Naive thymus-derived CD4-positive, alpha-beta T cell (primary cell): Measurements from ENCODE around the gene MICAL2. TPM values are rescaled to one million over a fixed set of nuclear protein-coding genes. Genes with fewer than 3 reads are reported as not detected.

Source experiments
- ATAC-seq: fragments of 150-1000 bp; cut with Tn5 transposase; 2 replicates; pipeline ENCODE4 v1.10.0; 2021; ENCODE audit warnings: mild to moderate bottlenecking, moderate library complexity
- CTCF ChIA-PET: fragments of 350-600 bp; sonication (Branson Sonifier 250); formaldehyde crosslinking; loops from one replicate; lab custom pipeline; 2021; ENCODE audit warnings: antibody characterized with exemption; lab: Charles Lee
- POLR2A ChIA-PET: fragments of 350-600 bp; sonication (Branson Sonifier 250); formaldehyde crosslinking; loops from one replicate; lab custom pipeline; 2021; ENCODE audit warnings: antibody characterized with exemption, inconsistent platforms; lab: Charles Lee
- DNase-seq, 9 donors: peaks; one replicate each; pipeline versions ENCODE4 v3.0.0 to v3.0.0-alpha.2; 2020 to 2022; ENCODE audit warnings: mixed read lengths in 1 of 9
- H3K27ac ChIP-seq: one replicate; pipeline ENCODE4 v1.7.0; 2013; ENCODE audit warnings: mild to moderate bottlenecking, low read depth, low read length, moderate library complexity
- H3K27me3 ChIP-seq, 2 donors: one replicate each; pipeline ENCODE4 v1.7.0; 2013; ENCODE audit warnings: low read length in 2 of 2, mild to moderate bottlenecking in 2 of 2, moderate library complexity in 2 of 2; ENCODE audit not compliant: control insufficient read depth in 2 of 2, insufficient read depth in 2 of 2
- H3K36me3 ChIP-seq, 3 experiments: 1 replicate in 2 of 3; 2 replicates in 1 of 3; pipeline ENCODE4 v1.7.0; 2013; ENCODE audit warnings: low read length in 3 of 3, mild to moderate bottlenecking in 3 of 3, moderate library complexity in 1 of 3; ENCODE audit not compliant: insufficient read depth in 3 of 3, control insufficient read depth in 2 of 3
- H3K4me1 ChIP-seq, 2 donors: one replicate each; pipeline ENCODE4 v1.7.0; 2013; ENCODE audit warnings: low read length in 2 of 2, mild to moderate bottlenecking in 2 of 2, moderate library complexity in 1 of 2; ENCODE audit not compliant: control insufficient read depth in 2 of 2, insufficient read depth in 2 of 2
- H3K4me3 ChIP-seq: 2 replicates; pipeline ENCODE4 v1.7.0; 2013; ENCODE audit warnings: mild to moderate bottlenecking, low read length
- H3K9me3 ChIP-seq, 3 experiments: 1 replicate in 2 of 3; 2 replicates in 1 of 3; pipeline ENCODE4 v1.7.0; 2013; ENCODE audit warnings: low read length in 3 of 3; ENCODE audit not compliant: control insufficient read depth in 2 of 3
- H3K27ac Mint-ChIP-seq, 9 donors: one replicate each; pipeline ENCODE4 v1.8.0; 2020 to 2022; ENCODE audit warnings: mixed read lengths in 9 of 9, mild to moderate bottlenecking in 8 of 9, moderate library complexity in 5 of 9, inconsistent platforms in 2 of 9
- H3K27me3 Mint-ChIP-seq, 5 donors: one replicate each; pipeline ENCODE4 v1.8.0; 2021 to 2022; ENCODE audit warnings: mixed read lengths in 5 of 5, mild to moderate bottlenecking in 1 of 5
- H3K36me3 Mint-ChIP-seq, 5 donors: one replicate each; pipeline ENCODE4 v1.8.0; 2020 to 2022; ENCODE audit warnings: mixed read lengths in 5 of 5, mild to moderate bottlenecking in 3 of 5, inconsistent platforms in 1 of 5
- H3K4me1 Mint-ChIP-seq, 7 donors: one replicate each; pipeline ENCODE4 v1.8.0; 2020 to 2022; ENCODE audit warnings: mixed read lengths in 7 of 7, mild to moderate bottlenecking in 3 of 7, inconsistent platforms in 1 of 7
- H3K4me3 Mint-ChIP-seq, 10 donors: one replicate each; pipeline ENCODE4 v1.8.0; 2020 to 2022; ENCODE audit warnings: mild to moderate bottlenecking in 10 of 10, mixed read lengths in 10 of 10, moderate library complexity in 6 of 10, inconsistent platforms in 2 of 10
- H3K9me3 Mint-ChIP-seq, 11 donors: one replicate each; pipeline ENCODE4 v1.8.0; 2020 to 2022; ENCODE audit warnings: mixed read lengths in 11 of 11, mild to moderate bottlenecking in 4 of 11, inconsistent platforms in 1 of 11, moderate library complexity in 1 of 11
- intact Hi-C, 2 donors: fragments of 100-400 bp; cut with micrococcal nuclease; formaldehyde crosslinking; loops; one replicate each; pipeline ENCODE4 v1.15.1; 2023
- polyA plus RNA-seq, 2 donors: library from polyadenylated mRNA; unstranded; fragments of 300-500 nt; fragmentation: Illumina TruSeq; gene quantifications; one replicate each; pipeline ENCODE4 v1.2.3, GENCODE V29; 2021
- total RNA-seq, 6 experiments: library from RNA in 5 of 6; stranded (reverse) in 5 of 6; gene quantifications; 1 replicate in 5 of 6; 2 replicates in 1 of 6; pipeline ENCODE4 v1.2.3 and lab custom pipeline; 2021 to 2026

Gene MICAL2
- total and polyA plus RNA-seq, 7 experiments from 2014 or later = 1.1 to 112 (median 7.6) TPM

DNA sequence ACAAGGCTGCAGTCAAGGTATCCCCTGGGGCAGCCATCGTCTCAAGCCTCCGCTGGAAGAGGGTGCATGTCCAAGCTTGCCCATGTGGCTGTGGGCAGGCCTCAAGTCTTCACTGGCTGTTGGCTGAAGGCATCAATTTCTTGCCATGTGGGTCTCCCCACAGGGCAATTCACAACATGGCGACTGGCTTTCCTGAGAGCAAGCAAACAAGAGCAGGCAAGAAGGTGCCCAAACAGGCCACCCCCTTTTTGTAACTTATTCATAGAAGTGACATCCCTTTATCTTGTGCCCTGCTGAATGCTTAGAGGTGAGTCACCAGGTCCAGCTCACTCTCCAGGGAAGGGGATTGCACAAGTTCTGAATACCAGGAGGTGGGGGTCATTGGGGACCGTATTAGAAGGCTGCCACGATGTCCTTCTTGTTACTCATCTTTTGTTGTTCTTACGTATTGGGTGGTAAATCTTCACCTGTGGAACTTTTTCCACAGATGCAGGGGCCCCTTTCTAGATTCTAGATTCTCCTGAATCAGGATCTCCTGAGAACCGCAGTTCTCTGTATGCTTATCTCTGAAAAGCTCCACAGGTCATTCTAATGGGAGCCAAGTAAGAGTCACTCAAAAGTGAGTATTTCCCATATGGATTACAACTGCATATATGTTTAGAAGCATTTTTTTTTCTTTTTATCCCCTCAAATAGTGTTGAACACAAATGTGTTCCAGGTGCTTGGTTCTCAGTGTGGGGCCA is 44.2 kb upstream of the MICAL2 start:
- H3K27ac Mint-ChIP-seq = no peak overlapping the region
- peaks cover 0 to 9% (median 0%) of the 10 kb centered on the region in 11 donors for H3K9me3 Mint-ChIP-seq
- no peak overlapping the region for H3K4me3 ChIP-seq
- H3K4me1 ChIP-seq = peaks cover 0 to 1% of the 10 kb centered on the region in 2 donors
- H3K4me1 Mint-ChIP-seq = peaks cover 0 to 7% (median 0%) of the 10 kb centered on the region in 7 donors
- H3K9me3 ChIP-seq = no peaks in the 10 kb centered on the region
- H3K27me3 ChIP-seq = no peaks in the 10 kb centered on the region
- ATAC-seq (no peak), DNase-seq (no peak)
- ChIA-PET CTCF (no interaction called here), POLR2A (interaction anchor here (0.6 kb wide), 1 partner anchor 58 kb away, joined by 3 read pairs; no protein-coding TSS in a partner anchor)
- H3K36me3 Mint-ChIP-seq = peaks cover 0 to 6% (median 0%) of the 10 kb centered on the region in 5 donors
- intact Hi-C loops = no loop called here
- H3K27ac ChIP-seq = no peak overlapping the region
- H3K36me3 ChIP-seq = no peaks in the 10 kb centered on the region
- no peak overlapping the region for H3K4me3 Mint-ChIP-seq
- peaks cover 0 to 8% (median 2%) of the 10 kb centered on the region in 5 donors for H3K27me3 Mint-ChIP-seq

DNA sequence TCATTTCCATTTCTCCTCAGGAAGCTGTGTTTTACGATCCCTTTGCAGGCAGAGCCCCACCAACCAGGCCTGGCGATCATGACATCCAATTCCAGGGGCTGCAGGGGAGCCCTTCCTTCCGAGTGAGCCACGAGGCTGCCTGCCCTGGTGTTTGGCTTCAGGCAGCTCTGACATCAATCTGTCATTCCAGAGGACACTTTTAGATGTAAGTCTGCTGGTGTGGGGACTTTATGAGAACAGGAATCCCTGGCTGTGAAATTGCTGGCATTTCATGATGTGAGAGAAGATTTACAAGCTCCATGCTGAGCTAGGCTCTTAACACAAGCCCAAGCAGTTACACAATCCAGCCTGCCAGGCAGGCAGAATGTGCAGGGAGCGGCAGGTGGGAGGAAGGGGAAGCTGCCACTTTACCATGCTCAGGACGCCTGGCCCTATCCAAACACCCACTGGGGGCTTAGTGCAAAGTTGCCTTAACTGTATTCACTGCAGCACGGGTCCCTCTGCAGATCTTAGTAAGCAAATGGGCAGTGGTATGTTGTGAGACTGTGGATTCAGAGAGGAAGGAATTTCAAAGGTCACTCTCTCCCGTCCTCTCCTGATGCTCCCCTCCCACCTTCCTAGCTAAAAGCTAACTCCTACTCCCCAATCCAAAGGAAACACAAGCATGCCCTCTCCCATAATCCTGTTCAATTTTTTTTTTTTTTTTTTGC is 43.4 kb upstream of the MICAL2 start:
- Histone ChIP-seq H3K27me3 (no peaks in the 10 kb centered on the region), H3K36me3 (no peaks in the 10 kb centered on the region), H3K4me3 (no peak overlapping the region), H3K9me3 (no peaks in the 10 kb centered on the region), H3K27ac (no peak overlapping the region), H3K4me1 (peaks cover 0 to 4% of the 10 kb centered on the region in 2 donors)
- peaks cover 0 to 6% (median 0%) of the 10 kb centered on the region in 5 donors for H3K36me3 Mint-ChIP-seq
- peaks cover 0 to 9% (median 0%) of the 10 kb centered on the region in 11 donors for H3K9me3 Mint-ChIP-seq
- POLR2A ChIA-PET = no interaction called here
- peak; percentile 20 for ATAC-seq
- no peak overlapping the region for H3K4me3 Mint-ChIP-seq
- DNase-seq = no peak
- CTCF ChIA-PET = no interaction called here
- H3K27ac Mint-ChIP-seq = no peak overlapping the region
- peaks cover 0 to 8% (median 2%) of the 10 kb centered on the region in 5 donors for H3K27me3 Mint-ChIP-seq
- peaks cover 0 to 13% (median 0%) of the 10 kb centered on the region in 7 donors for H3K4me1 Mint-ChIP-seq
- intact Hi-C loops = no loop called here

DNA sequence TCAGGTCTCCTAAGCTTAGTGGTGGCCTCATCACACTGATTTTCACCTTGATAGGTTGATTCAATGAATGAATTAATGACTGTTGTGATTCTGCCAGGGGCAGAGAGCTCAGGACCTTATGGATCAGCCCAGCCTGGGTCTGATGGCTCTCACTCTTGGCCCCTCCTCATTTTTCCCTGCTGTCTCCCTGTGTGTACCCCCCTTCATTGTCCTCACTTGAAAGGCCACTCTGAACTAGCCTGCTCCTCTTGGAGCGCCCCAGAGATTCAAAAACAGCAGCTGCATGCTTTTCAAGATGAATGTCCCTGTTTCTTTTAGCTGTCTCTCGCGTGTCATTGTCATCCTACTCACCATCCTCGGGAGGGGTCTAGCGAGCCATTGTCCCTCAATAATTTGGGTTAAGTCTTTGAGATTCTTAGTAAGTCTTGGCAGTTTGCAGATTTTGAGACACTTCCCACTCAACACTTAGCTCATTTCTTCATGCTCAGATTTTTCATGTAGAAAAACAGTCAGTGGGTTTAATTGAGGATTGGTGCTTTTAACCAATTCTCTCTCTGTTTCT is 42.5 kb upstream of the MICAL2 start:
- Histone ChIP-seq H3K27ac (no peak overlapping the region), H3K27me3 (no peaks in the 10 kb centered on the region), H3K4me3 (no peak overlapping the region), H3K36me3 (no peaks in the 10 kb centered on the region), H3K4me1 (peaks cover 0 to 4% of the 10 kb centered on the region in 2 donors), H3K9me3 (no peaks in the 10 kb centered on the region)
- H3K9me3 Mint-ChIP-seq = peaks cover 0 to 9% (median 0%) of the 10 kb centered on the region in 11 donors
- DNase-seq (no peak), ATAC-seq (no peak)
- H3K36me3 Mint-ChIP-seq = peaks cover 0 to 6% (median 0%) of the 10 kb centered on the region in 5 donors
- H3K4me3 Mint-ChIP-seq = no peak overlapping the region
- ChIA-PET POLR2A (interaction anchor here (0.6 kb wide), 1 partner anchor 304 kb away, joined by 3 read pairs; no protein-coding TSS in a partner anchor), CTCF (no interaction called here)
- intact Hi-C loops = no loop called here
- H3K4me1 Mint-ChIP-seq = peaks cover 0 to 10% (median 0%) of the 10 kb centered on the region in 7 donors
- no peak overlapping the region for H3K27ac Mint-ChIP-seq
- H3K27me3 Mint-ChIP-seq = peaks cover 0 to 8% (median 2%) of the 10 kb centered on the region in 5 donors

DNA sequence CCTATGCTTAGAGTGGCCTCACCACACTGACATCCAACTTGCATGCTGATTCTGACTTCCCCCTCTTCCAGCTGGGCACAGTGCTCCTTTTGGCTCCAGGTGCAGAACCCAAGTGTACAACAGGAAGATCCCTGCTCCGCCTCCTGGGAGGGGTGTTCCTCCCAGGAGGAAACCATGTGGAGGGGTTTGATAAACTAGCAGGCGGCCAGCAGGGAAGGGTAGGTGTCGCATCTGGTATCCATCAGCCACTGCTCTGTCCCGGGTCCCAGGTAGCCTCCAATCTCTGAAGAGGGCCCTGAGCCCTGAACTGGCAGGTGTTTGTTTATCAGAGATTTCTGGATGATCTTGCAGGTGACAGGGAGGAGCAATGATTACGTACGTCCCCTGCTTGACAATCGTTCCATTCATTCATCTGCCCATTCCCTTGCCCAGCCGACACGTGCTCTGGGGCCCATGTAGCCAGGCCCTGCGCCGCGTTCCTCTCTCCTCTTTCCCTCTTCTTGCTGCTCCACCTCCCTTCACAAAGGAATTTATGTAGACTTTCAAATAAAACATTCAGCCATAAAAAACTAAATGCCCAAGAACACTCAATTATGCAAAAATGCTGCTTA is 41.2 kb upstream of the MICAL2 start:
- Mint-ChIP-seq H3K9me3 (peaks cover 0 to 6% (median 0%) of the 10 kb centered on the region in 11 donors), H3K4me3 (no peak overlapping the region), H3K27ac (no peak overlapping the region), H3K36me3 (peaks cover 0 to 3% (median 0%) of the 10 kb centered on the region in 5 donors), H3K4me1 (peaks cover 0 to 10% (median 0%) of the 10 kb centered on the region in 7 donors), H3K27me3 (peaks cover 0 to 8% (median 2%) of the 10 kb centered on the region in 5 donors)
- intact Hi-C loops = no loop called here
- DNase-seq (no peak), ATAC-seq (no peak)
- POLR2A ChIA-PET = no interaction called here
- H3K36me3 ChIP-seq = no peaks in the 10 kb centered on the region
- CTCF ChIA-PET = no interaction called here
- H3K27ac ChIP-seq = no peak overlapping the region
- no peaks in the 10 kb centered on the region for H3K9me3 ChIP-seq
- no peak overlapping the region for H3K4me3 ChIP-seq
- peaks cover 0 to 4% of the 10 kb centered on the region in 2 donors for H3K4me1 ChIP-seq
- H3K27me3 ChIP-seq = no peaks in the 10 kb centered on the region

DNA sequence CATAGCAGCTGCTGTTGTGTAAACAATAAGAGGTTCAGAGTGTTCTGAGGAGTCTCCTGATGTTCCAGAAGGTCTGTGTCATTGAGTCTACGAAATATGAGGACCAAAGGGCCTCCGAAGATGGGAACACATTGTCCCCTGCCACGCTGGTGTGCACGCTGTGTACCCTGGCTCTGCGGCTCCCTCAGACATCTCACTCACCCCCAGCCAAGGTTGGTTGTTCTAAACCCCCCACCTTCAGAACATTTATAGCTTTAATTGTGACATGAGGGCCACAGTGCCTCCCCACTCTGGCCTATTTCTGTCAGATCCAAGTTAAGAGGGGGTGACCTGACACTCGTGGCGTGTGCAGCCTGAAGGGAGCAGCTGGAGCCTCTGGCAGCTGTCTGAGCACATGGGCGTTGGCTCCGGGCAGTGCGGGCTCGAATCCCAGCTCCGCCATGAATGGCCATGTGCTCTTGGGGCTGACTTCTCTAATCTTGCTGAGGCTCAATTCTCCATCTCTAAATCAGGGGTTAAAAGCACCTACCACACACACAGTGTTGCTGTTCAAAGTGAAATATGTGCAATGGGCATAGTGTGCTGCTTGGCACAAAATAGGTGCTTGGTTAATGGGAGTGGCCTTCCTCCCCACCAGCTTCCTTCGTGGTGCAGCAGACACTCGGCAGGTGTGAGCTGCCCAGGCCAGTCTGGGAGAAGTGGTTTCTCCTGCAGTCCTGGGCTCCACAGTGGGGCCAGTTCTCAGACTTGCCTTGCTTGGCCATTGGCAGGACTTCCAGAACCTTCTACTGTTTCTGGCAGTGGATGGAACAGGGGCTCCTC is 39.7 kb upstream of the MICAL2 start:
- H3K27ac Mint-ChIP-seq = no peak overlapping the region
- no peaks in the 10 kb centered on the region for H3K36me3 ChIP-seq
- H3K27me3 ChIP-seq = no peaks in the 10 kb centered on the region
- H3K4me3 ChIP-seq = no peak overlapping the region
- H3K27me3 Mint-ChIP-seq = peaks cover 0 to 8% (median 2%) of the 10 kb centered on the region in 5 donors
- H3K36me3 Mint-ChIP-seq = peaks cover 0 to 2% (median 0%) of the 10 kb centered on the region in 5 donors
- ChIA-PET CTCF (interaction anchor here (0.5 kb wide), 1 partner anchor 149 kb away, joined by 3 read pairs; no protein-coding TSS in a partner anchor), POLR2A (no interaction called here)
- no peaks in the 10 kb centered on the region for H3K9me3 ChIP-seq
- peaks cover 0 to 4% of the 10 kb centered on the region in 2 donors for H3K4me1 ChIP-seq
- DNase-seq (no peak), ATAC-seq (no peak)
- peaks cover 0 to 7% (median 0%) of the 10 kb centered on the region in 7 donors for H3K4me1 Mint-ChIP-seq
- H3K27ac ChIP-seq = no peak overlapping the region
- no peak overlapping the region for H3K4me3 Mint-ChIP-seq
- intact Hi-C loops = no loop called here
- no peaks in the 10 kb centered on the region for H3K9me3 Mint-ChIP-seq
